HEK293 (cell line): ENCODE measurements around the gene SWAP70.
"Not testable (repeated sequence)": the region's sequence is repeated elsewhere in the genome, so short reads cannot be mapped to it uniquely, and the experiment has no call there.

Experiments
- CTCF ChIA-PET: fragments of 350-600 bp; formaldehyde crosslinking; extraction: SDS; loops from one replicate; lab custom pipeline; 2021; ENCODE audit warnings: antibody characterized with exemption; lab: Yijun Ruan, JAX
- POLR2A ChIA-PET: fragments of 300-600 bp; formaldehyde crosslinking; extraction: SDS; loops from one replicate; lab custom pipeline; 2020; ENCODE audit warnings: antibody characterized with exemption, inconsistent platforms; lab: Yijun Ruan, JAX
- H3K27ac ChIP-seq: fragments of 200-500 bp; sonication (Bioruptor generic); 2 replicates; pipeline ENCODE4 v1.5.1; 2014; ENCODE audit warnings: low read depth, low read length, control low read depth, inconsistent platforms; ENCODE audit errors: extremely low read depth
- H3K36me3 ChIP-seq, 2 experiments: fragments of 200-500 bp in 1 of 2; sonication (Bioruptor generic) in 1 of 2; 1 replicate in 1 of 2; 2 replicates in 1 of 2; pipeline ENCODE4 v1.5.1; 2014 to 2017; ENCODE audit warnings: inconsistent platforms in 2 of 2, low read length in 2 of 2; ENCODE audit not compliant: control insufficient read depth in 2 of 2, insufficient read depth in 1 of 2
- H3K4me1 ChIP-seq: fragments of 200-500 bp; sonication (Bioruptor generic); 2 replicates; pipeline ENCODE4 v1.5.1; 2014; ENCODE audit warnings: mild to moderate bottlenecking, low read length, inconsistent platforms; ENCODE audit not compliant: control insufficient read depth, insufficient read depth
- H3K4me3 ChIP-seq: 2 replicates; pipeline ENCODE4 v1.5.1; 2011; ENCODE audit warnings: low read depth, mild to moderate bottlenecking, control low read depth, low read length, moderate library complexity
- H3K9me3 ChIP-seq: fragments of 200-500 bp; sonication (Bioruptor generic); 2 replicates; pipeline ENCODE4 v1.5.1; 2014; ENCODE audit warnings: low read depth, low read length, inconsistent platforms; ENCODE audit not compliant: control insufficient read depth, insufficient read depth
- KLF9 ChIP-seq: fragments of 450-650 bp; formaldehyde crosslinking; IDR thresholded peaks from 2 replicates; pipeline ENCODE4 v1.5.1; 2016; ENCODE audit warnings: missing biosample characterization, missing genetic modification characterization, low read depth
- MZF1 ChIP-seq: fragments of 450-650 bp; formaldehyde crosslinking; IDR thresholded peaks from 2 replicates; pipeline ENCODE4 v1.5.1; 2017; ENCODE audit warnings: missing biosample characterization, missing genetic modification characterization, borderline replicate concordance
- ZBTB17 ChIP-seq: fragments of 450-650 bp; formaldehyde crosslinking; IDR thresholded peaks from 2 replicates; pipeline ENCODE4 v1.5.1; 2016; ENCODE audit warnings: missing biosample characterization, missing genetic modification characterization
- ZNF19 ChIP-seq: fragments of 450-650 bp; formaldehyde crosslinking; IDR thresholded peaks from 2 replicates; pipeline ENCODE4; 2016; ENCODE audit warnings: missing biosample characterization, missing genetic modification characterization, low read depth
- ZNF391 ChIP-seq: fragments of 450-650 bp; formaldehyde crosslinking; IDR thresholded peaks from 2 replicates; pipeline ENCODE4 v1.5.1; 2016; ENCODE audit warnings: low read depth, missing biosample characterization, missing genetic modification characterization, borderline replicate concordance
- ZNF600 ChIP-seq: fragments of 450-650 bp; formaldehyde crosslinking; IDR thresholded peaks from 2 replicates; pipeline ENCODE4 v1.5.1; 2016; ENCODE audit warnings: missing biosample characterization, missing genetic modification characterization
- ZNF664 ChIP-seq: fragments of 450-650 bp; formaldehyde crosslinking; IDR thresholded peaks from 2 replicates; pipeline ENCODE4 v1.5.1; 2016; ENCODE audit warnings: missing biosample characterization, missing genetic modification characterization
- ZNF837 ChIP-seq: fragments of 450-650 bp; formaldehyde crosslinking; IDR thresholded peaks from 2 replicates; pipeline ENCODE4 v1.5.1; 2016; ENCODE audit warnings: missing biosample characterization, missing genetic modification characterization
- TF ChIP-seq, protein P1 (sequence below): fragments of 450-650 bp; formaldehyde crosslinking; IDR thresholded peaks from 2 replicates; pipeline ENCODE4 v1.5.0; 2017; ENCODE audit warnings: missing biosample characterization, missing genetic modification characterization, borderline replicate concordance
- TF ChIP-seq, protein P2 (sequence below): fragments of 450-650 bp; IDR thresholded peaks from 2 replicates; pipeline ENCODE4 v1.5.1; 2018; ENCODE audit warnings: missing biosample characterization, mild to moderate bottlenecking, missing genetic modification characterization
- TF ChIP-seq, protein P3 (sequence below): fragments of 450-650 bp; formaldehyde crosslinking; conservative IDR thresholded peaks from 2 replicates; pipeline ENCODE4 v1.5.1; 2016; ENCODE audit warnings: low read depth, missing biosample characterization, missing genetic modification characterization

The SWAP70 gene

DNA sequence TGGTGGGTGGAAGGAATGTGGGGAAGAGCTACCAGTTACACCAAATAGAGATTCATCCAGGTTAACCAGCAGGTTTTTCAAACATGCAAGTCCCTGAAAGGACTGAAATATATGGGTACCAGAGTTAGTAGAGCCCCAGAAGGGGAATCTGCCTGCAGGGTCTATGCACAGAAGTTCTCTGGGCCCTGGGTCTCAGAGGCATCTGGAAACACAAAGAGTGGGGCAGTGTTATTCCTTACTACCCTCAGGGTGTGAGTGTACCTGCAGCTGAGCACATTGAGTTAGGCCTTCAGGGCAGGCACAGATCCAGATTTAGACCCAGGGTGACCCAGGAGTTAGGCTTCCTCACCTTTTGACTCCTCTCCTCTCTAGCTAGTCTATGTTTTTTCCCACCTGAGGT, 43.9 kb upstream of the SWAP70 start (continued):
- TF ChIP-seq, protein P1, sequence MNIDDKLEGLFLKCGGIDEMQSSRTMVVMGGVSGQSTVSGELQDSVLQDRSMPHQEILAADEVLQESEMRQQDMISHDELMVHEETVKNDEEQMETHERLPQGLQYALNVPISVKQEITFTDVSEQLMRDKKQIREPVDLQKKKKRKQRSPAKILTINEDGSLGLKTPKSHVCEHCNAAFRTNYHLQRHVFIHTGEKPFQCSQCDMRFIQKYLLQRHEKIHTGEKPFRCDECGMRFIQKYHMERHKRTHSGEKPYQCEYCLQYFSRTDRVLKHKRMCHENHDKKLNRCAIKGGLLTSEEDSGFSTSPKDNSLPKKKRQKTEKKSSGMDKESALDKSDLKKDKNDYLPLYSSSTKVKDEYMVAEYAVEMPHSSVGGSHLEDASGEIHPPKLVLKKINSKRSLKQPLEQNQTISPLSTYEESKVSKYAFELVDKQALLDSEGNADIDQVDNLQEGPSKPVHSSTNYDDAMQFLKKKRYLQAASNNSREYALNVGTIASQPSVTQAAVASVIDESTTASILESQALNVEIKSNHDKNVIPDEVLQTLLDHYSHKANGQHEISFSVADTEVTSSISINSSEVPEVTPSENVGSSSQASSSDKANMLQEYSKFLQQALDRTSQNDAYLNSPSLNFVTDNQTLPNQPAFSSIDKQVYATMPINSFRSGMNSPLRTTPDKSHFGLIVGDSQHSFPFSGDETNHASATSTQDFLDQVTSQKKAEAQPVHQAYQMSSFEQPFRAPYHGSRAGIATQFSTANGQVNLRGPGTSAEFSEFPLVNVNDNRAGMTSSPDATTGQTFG (tag by site-specific recombination): no peak
- TF ChIP-seq KLF9: no peak
- TF ChIP-seq ZNF391 (tag by site-specific recombination): no peak
- TF ChIP-seq ZNF19 (tag by site-specific recombination): no peak
- TF ChIP-seq ZBTB17 (tag by site-specific recombination): no peak

DNA sequence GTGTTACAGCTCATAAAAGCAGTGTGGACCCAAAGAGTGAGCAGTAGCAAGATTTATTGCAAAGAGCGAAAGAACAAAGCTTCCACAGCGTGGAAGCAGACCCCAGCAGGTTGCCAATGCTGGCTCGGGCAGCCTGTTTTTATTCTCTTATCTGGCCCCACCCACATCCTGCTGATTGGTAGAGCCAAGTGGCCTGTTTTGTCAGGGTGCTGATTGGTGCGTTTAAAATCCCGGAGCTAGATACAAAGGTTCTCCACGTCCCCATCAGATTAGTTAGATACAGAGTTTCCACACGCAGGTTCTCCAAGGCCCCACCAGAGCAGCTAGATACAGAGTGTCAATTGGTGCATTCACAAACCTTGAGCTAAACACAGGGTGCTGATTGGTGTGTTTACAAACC, 41.5 kb upstream of the SWAP70 start:
- POLR2A ChIA-PET, H3K36me3 ChIP-seq, H3K9me3 ChIP-seq, CTCF ChIA-PET, H3K4me3 ChIP-seq, H3K4me1 ChIP-seq, H3K27ac ChIP-seq: not testable (repeated sequence)

DNA sequence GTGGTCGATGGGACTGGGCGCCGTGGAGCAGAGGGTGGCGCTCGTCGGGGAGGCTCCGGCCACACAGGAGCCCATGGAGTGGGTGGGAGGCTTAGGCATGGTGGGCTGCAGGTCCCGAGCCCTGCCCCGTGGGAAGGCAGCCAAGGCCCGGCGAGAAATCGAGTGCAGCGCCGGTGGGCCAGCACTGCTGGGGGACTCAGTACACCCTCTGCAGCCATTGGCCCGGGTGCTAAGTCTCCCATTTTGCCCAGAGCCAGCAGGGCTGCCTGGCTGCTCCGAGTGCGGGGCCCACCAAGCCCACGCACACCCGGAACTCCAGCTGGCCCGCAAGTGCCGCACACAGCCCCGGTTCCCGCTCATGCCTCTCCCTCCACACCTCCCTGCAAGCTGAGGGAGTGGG, 40.8 kb upstream of the SWAP70 start:
- POLR2A ChIA-PET, H3K27ac ChIP-seq, CTCF ChIA-PET, H3K36me3 ChIP-seq, H3K9me3 ChIP-seq, H3K4me3 ChIP-seq, H3K4me1 ChIP-seq: not testable (repeated sequence)

DNA sequence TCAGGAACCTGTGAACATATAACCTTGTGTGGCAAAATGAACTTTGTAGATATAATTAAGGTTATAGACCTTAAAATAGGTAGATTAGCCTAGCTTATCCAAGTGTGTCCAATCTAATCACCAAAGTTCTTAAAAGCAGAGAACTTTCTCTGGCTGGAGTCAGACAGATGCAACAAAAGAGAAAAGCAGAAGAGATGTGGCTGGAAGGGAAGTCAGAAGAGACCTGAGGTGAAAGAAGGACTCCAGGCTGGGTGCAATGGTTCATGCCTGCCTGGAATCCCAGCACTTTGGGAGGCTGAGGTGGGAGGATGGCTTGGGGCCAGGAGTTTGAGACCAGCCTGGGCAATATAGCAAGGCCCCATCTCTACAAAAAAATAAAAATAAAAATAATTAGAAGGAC, 39.4 kb upstream of the SWAP70 start:
- H3K4me3 ChIP-seq: no peak overlapping the region
- H3K27ac ChIP-seq: no peak overlapping the region
- H3K4me1 ChIP-seq: no peaks in the 10 kb centered on the region
- CTCF ChIA-PET: no interaction called here
- no peaks in the 10 kb centered on the region for H3K36me3 ChIP-seq
- H3K9me3 ChIP-seq: no peaks in the 10 kb centered on the region
- POLR2A ChIA-PET: interaction anchor here (1.4 kb wide), 1 partner anchor 40 kb away, joined by 3 read pairs; the partner anchor contains the start of gene SWAP70
- TF ChIP-seq, protein P2, sequence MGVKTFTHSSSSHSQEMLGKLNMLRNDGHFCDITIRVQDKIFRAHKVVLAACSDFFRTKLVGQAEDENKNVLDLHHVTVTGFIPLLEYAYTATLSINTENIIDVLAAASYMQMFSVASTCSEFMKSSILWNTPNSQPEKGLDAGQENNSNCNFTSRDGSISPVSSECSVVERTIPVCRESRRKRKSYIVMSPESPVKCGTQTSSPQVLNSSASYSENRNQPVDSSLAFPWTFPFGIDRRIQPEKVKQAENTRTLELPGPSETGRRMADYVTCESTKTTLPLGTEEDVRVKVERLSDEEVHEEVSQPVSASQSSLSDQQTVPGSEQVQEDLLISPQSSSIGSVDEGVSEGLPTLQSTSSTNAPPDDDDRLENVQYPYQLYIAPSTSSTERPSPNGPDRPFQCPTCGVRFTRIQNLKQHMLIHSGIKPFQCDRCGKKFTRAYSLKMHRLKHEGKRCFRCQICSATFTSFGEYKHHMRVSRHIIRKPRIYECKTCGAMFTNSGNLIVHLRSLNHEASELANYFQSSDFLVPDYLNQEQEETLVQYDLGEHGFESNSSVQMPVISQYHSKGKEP (tag by site-specific recombination): no peak
- no peak for TF ChIP-seq MZF1 (tag by site-specific recombination)
- no peak for TF ChIP-seq ZNF600 (tag by site-specific recombination)
- TF ChIP-seq ZNF837 (tag by site-specific recombination): no peak
- no peak for TF ChIP-seq ZNF664
- TF ChIP-seq, protein P3, sequence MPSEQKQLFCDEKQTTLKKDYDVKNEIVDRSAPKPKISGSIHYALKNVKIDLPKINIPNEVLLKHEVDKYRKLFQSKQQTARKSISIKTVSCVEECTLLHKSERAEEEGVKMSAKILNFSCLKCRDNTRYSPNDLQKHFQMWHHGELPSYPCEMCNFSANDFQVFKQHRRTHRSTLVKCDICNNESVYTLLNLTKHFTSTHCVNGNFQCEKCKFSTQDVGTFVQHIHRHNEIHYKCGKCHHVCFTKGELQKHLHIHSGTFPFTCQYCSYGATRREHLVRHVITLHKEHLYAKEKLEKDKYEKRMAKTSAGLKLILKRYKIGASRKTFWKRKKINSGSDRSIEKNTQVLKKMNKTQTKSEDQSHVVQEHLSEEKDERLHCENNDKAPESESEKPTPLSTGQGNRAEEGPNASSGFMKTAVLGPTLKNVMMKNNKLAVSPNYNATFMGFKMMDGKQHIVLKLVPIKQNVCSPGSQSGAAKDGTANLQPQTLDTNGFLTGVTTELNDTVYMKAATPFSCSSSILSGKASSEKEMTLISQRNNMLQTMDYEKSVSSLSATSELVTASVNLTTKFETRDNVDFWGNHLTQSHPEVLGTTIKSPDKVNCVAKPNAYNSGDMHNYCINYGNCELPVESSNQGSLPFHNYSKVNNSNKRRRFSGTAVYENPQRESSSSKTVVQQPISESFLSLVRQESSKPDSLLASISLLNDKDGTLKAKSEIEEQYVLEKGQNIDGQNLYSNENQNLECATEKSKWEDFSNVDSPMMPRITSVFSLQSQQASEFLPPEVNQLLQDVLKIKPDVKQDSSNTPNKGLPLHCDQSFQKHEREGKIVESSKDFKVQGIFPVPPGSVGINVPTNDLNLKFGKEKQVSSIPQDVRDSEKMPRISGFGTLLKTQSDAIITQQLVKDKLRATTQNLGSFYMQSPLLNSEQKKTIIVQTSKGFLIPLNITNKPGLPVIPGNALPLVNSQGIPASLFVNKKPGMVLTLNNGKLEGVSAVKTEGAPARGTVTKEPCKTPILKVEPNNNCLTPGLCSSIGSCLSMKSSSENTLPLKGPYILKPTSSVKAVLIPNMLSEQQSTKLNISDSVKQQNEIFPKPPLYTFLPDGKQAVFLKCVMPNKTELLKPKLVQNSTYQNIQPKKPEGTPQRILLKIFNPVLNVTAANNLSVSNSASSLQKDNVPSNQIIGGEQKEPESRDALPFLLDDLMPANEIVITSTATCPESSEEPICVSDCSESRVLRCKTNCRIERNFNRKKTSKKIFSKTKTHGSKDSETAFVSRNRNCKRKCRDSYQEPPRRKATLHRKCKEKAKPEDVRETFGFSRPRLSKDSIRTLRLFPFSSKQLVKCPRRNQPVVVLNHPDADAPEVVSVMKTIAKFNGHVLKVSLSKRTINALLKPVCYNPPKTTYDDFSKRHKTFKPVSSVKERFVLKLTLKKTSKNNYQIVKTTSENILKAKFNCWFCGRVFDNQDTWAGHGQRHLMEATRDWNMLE (tag by site-specific recombination): no peak
